ENCODE results near the gene GOLGA6L24. TPM values are rescaled to one million over a fixed set of nuclear protein-coding genes. Genes with fewer than 3 reads are reported as not detected.

GOLGA6L24 gene
- not detected in 2 replicates for total RNA-seq

GRCh38 chr15:28357984-28358383 is at the start of gene GOLGA6L24:
Gene GOLGA6L24 (minus strand): TSS chr15:28358084. CDS start chr15:28358023, 61 bp downstream.

GRCh38 chr15:28378364-28378763 is 20.5 kb upstream of the GOLGA6L24 start, which contains the start of gene GOLGA8F:
Gene GOLGA8F (plus strand): TSS chr15:28378664. CDS start chr15:28378762, 98 bp downstream.

GRCh38 chr15:28322129-28322588 is 35.7 kb downstream of the GOLGA6L24 start, which contains the start of gene HERC2:
Gene HERC2 (minus strand): TSS chr15:28322179. CDS start chr15:28321433, 746 bp downstream.

Other genes starting within 250 kb of the GOLGA6L24 start
- 16.6 and 24.6 TPM in 2 replicates for gene HERC2, start 35.9 kb downstream of the GOLGA6L24 start, total RNA-seq
- not detected in 2 replicates for gene GOLGA8F, start 20.6 kb upstream of the GOLGA6L24 start, total RNA-seq
- gene GOLGA8G, start 174.9 kb upstream of the GOLGA6L24 start, total RNA-seq = not detected in 2 replicates
- gene GOLGA6L25, start 195.5 kb upstream of the GOLGA6L24 start, total RNA-seq = not detected in 2 replicates